DOHH2 (cell line): Measurements from ENCODE around the gene FSTL4.

Source experiments
- H3F3A ChIP-seq: fragments of 200-600 bp; sonication (generic), shearing (Covaris generic); 2 replicates; pipeline ENCODE4 v1.6.0; 2016; ENCODE audit warnings: antibody characterized with exemption, mild to moderate bottlenecking; ENCODE audit not compliant: control insufficient read depth, insufficient read depth
- H3K27ac ChIP-seq: fragments of 200-600 bp; sonication (generic); 2 replicates; pipeline ENCODE4 v1.5.1; 2014; ENCODE audit warnings: low read depth, mild to moderate bottlenecking, low read length, moderate library complexity
- H3K27me3 ChIP-seq: fragments of 200-600 bp; sonication (generic); 2 replicates; pipeline ENCODE4 v1.6.1; 2014; ENCODE audit warnings: mild to moderate bottlenecking, low read length, mixed read lengths; ENCODE audit not compliant: control insufficient read depth
- H3K36me3 ChIP-seq: fragments of 200-600 bp; sonication (generic); 2 replicates; pipeline ENCODE4 v1.6.1; 2014; ENCODE audit warnings: mild to moderate bottlenecking, low read length, moderate library complexity, mixed read lengths; ENCODE audit not compliant: control insufficient read depth
- H3K4me1 ChIP-seq: fragments of 200-600 bp; sonication (generic); 2 replicates; pipeline ENCODE4 v1.6.1; 2014; ENCODE audit warnings: mild to moderate bottlenecking, low read length, mixed read lengths; ENCODE audit not compliant: control insufficient read depth
- H3K4me2 ChIP-seq: fragments of 200-600 bp; sonication (generic); 2 replicates; pipeline ENCODE4 v1.6.0; 2014; ENCODE audit warnings: mild to moderate bottlenecking, low read length, moderate library complexity
- H3K4me3 ChIP-seq: fragments of 200-600 bp; sonication (generic); 2 replicates; pipeline ENCODE4 v1.5.1; 2014; ENCODE audit warnings: mild to moderate bottlenecking, low read length, mixed read lengths
- H3K79me2 ChIP-seq: fragments of 200-600 bp; sonication (generic); 2 replicates; pipeline ENCODE4 v1.6.1; 2014; ENCODE audit warnings: mild to moderate bottlenecking, low read length, mixed read lengths; ENCODE audit not compliant: control insufficient read depth
- H3K9me2 ChIP-seq: fragments of 200-600 bp; sonication (generic); replicated peaks from 2 replicates; pipeline ENCODE4 v1.6.1; 2014; ENCODE audit warnings: mild to moderate bottlenecking, low read length, mixed read lengths; ENCODE audit not compliant: control insufficient read depth
- H3K9me3 ChIP-seq: fragments of 200-600 bp; sonication (generic); 2 replicates; pipeline ENCODE4 v1.6.1; 2014; ENCODE audit warnings: antibody characterized with exemption, low read length, mixed read lengths; ENCODE audit not compliant: control insufficient read depth, insufficient read depth
- H4K20me1 ChIP-seq: fragments of 200-600 bp; sonication (generic); 2 replicates; pipeline ENCODE4 v1.6.0; 2014; ENCODE audit warnings: low read depth, mild to moderate bottlenecking, antibody characterized with exemption, low read length, moderate library complexity; ENCODE audit not compliant: control insufficient read depth, insufficient read depth
- EZH2phosphoT487 ChIP-seq: fragments of 200-600 bp; sonication (generic); IDR thresholded peaks from 2 replicates; pipeline ENCODE4 v1.6.1; 2017; ENCODE audit warnings: borderline replicate concordance, mild to moderate bottlenecking, antibody characterized with exemption, low read length, moderate library complexity, mixed read lengths
- TF ChIP-seq, protein P1 (sequence below): fragments of 200-600 bp; sonication (generic); IDR thresholded peaks from one replicate; pipeline ENCODE4 v1.5.1; 2014; ENCODE audit warnings: antibody characterized with exemption, mild to moderate bottlenecking, low read depth, low read length; ENCODE audit not compliant: poor library complexity, severe bottlenecking

FSTL4 gene

DNA sequence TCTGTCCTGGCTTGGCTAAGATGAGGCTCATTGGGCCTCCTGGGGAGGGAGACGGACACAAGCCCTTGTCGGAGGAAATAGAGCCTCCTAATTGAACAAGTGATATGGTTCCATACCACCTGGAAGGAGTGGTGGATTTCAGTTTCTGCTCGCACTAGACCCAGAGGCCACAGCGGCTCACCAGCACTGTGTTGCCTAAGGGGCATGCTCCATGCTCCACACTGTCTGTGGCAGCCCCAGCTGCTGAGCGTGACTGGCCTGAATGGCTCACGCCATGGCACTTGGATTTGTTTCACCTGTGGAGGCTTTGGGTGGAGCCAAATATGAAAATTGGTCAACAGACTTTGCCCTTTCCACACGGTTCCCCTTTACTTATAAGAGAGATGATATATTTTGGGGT is 379.4 kb downstream of the FSTL4 start:
- Histone ChIP-seq H3K4me3 (no peak overlapping the region), H3K9me3 (no peaks in the 10 kb centered on the region), H3K27ac (no peak overlapping the region), H3K36me3 (no peaks in the 10 kb centered on the region), H3K79me2 (no peaks in the 10 kb centered on the region), H3K4me1 (no peaks in the 10 kb centered on the region), H3F3A (no peaks in the 10 kb centered on the region), H3K27me3 (peaks cover 9% of the 10 kb centered on the region), H3K4me2 (no peak overlapping the region), H4K20me1 (no peaks in the 10 kb centered on the region), H3K9me2 (no peaks in the 10 kb centered on the region)
- TF ChIP-seq EZH2phosphoT487 = no peak
- TF ChIP-seq, protein P1, sequence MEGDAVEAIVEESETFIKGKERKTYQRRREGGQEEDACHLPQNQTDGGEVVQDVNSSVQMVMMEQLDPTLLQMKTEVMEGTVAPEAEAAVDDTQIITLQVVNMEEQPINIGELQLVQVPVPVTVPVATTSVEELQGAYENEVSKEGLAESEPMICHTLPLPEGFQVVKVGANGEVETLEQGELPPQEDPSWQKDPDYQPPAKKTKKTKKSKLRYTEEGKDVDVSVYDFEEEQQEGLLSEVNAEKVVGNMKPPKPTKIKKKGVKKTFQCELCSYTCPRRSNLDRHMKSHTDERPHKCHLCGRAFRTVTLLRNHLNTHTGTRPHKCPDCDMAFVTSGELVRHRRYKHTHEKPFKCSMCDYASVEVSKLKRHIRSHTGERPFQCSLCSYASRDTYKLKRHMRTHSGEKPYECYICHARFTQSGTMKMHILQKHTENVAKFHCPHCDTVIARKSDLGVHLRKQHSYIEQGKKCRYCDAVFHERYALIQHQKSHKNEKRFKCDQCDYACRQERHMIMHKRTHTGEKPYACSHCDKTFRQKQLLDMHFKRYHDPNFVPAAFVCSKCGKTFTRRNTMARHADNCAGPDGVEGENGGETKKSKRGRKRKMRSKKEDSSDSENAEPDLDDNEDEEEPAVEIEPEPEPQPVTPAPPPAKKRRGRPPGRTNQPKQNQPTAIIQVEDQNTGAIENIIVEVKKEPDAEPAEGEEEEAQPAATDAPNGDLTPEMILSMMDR = no peak

DNA sequence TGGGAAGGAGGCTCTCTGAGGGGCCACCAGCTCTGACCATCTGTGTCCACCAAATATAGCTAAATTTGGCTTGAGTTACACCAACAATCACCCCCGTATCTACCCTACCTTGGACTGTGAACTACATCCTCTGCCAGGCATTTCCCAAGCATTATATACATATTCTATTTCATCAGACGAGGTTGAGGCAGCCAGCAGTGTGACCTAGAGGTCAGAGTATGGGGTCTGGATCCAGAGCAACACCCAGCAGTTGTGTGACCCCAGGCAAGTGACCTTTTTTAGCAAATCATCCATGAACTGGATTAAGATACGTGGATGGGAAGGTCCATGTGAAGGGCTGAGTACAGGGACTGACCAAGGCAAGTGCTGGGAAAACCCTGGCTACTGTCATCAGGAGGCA is 379.9 kb downstream of the FSTL4 start:
- no peak overlapping the region for H3K4me3 ChIP-seq
- no peaks in the 10 kb centered on the region for H3F3A ChIP-seq
- no peak overlapping the region for H3K4me2 ChIP-seq
- no peaks in the 10 kb centered on the region for H3K36me3 ChIP-seq
- H3K9me2 ChIP-seq = no peaks in the 10 kb centered on the region
- H3K27ac ChIP-seq = no peak overlapping the region
- H4K20me1 ChIP-seq = no peaks in the 10 kb centered on the region
- no peaks in the 10 kb centered on the region for H3K79me2 ChIP-seq
- no peaks in the 10 kb centered on the region for H3K9me3 ChIP-seq
- TF ChIP-seq, protein P1 = no peak
- TF ChIP-seq EZH2phosphoT487 = no peak
- H3K4me1 ChIP-seq = no peaks in the 10 kb centered on the region
- peaks cover 8% of the 10 kb centered on the region for H3K27me3 ChIP-seq

DNA sequence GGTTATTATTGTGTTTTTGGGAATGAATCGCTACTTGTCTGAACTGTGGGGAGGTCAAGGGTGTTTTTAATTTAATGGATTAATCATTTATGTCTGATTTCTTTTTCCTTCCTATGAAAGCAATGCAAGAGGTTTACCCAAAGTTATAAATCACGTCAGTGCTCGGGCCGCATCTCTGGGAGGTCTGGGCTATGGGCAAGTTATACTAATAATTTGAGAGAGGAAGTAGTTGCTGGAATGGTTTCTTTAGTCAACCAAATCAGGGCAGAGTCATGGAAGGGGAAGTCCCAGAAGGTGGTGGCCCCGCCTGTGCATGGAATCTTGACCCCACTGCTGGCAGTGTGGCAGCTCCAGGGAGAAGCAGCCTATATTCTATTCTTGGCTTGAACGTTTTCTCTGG is 380.3 kb downstream of the FSTL4 start:
- H3K27ac ChIP-seq = no peak overlapping the region
- TF ChIP-seq, protein P1 = no peak
- no peak for TF ChIP-seq EZH2phosphoT487
- H3K4me1 ChIP-seq = no peaks in the 10 kb centered on the region
- H3K4me2 ChIP-seq = no peak overlapping the region
- no peak overlapping the region for H3K4me3 ChIP-seq
- no peaks in the 10 kb centered on the region for H3K36me3 ChIP-seq
- no peaks in the 10 kb centered on the region for H3K9me3 ChIP-seq
- H3K9me2 ChIP-seq = no peaks in the 10 kb centered on the region
- H3K79me2 ChIP-seq = no peaks in the 10 kb centered on the region
- no peaks in the 10 kb centered on the region for H4K20me1 ChIP-seq
- H3F3A ChIP-seq = no peaks in the 10 kb centered on the region
- peaks cover 9% of the 10 kb centered on the region for H3K27me3 ChIP-seq
